Activated CD4-positive, alpha-beta T cell treated with anti-CD3 and anti-CD28 coated beads, Interleukin-2, amount 50 U/mL, for 48 hours (primary cell): Measurements from ENCODE around the gene TTC9.
"Not testable (repeated sequence)": the region's sequence is repeated elsewhere in the genome, so short reads cannot be mapped to it uniquely, and the experiment has no call there.

Experiments used
- DNase-seq, 2 experiments: peaks; one replicate each; pipeline ENCODE4 v3.0.0-alpha.2; 2020

The TTC9 gene

GRCh38 chr14:70685474-70686197 is 43.9 kb downstream of the TTC9 start:
- DNase-seq, result no peak

GRCh38 chr14:70692210-70692609 is 50.5 kb downstream of the TTC9 start:
- no peak for DNase-seq

GRCh38 chr14:70696026-70696425 is 54.3 kb downstream of the TTC9 start:
- DNase-seq, result no peak

GRCh38 chr14:70697701-70698100 is 56.0 kb downstream of the TTC9 start:
- DNase-seq, result no peak

GRCh38 chr14:70698288-70698687 is 56.6 kb downstream of the TTC9 start:
- DNase-seq, result no peak

- DNase-seq, result no peak
Measured at GRCh38 chr14:70699646-70700045, 57.9 kb downstream of the TTC9 start.

- no peak for DNase-seq
Measured at GRCh38 chr14:70700955-70701585, 59.4 kb downstream of the TTC9 start.

GRCh38 chr14:70701610-70702009 is 59.9 kb downstream of the TTC9 start:
- DNase-seq, result no peak

GRCh38 chr14:70702161-70702560 is 60.4 kb downstream of the TTC9 start:
- DNase-seq, result no peak

- DNase-seq, result not testable (repeated sequence)
Measured at GRCh38 chr14:70703621-70704168, 62.0 kb downstream of the TTC9 start.

GRCh38 chr14:70704960-70705359 is 63.2 kb downstream of the TTC9 start:
- DNase-seq, result no peak

- DNase-seq, result no peak
Measured at GRCh38 chr14:70706177-70706576, 64.5 kb downstream of the TTC9 start.

GRCh38 chr14:70707138-70708038 is 65.7 kb downstream of the TTC9 start:
- peak in 1 of 2 experiments; percentile 7 for DNase-seq

- DNase-seq, result no peak
Measured at GRCh38 chr14:70708717-70709570, 67.2 kb downstream of the TTC9 start.

- no peak for DNase-seq
Measured at GRCh38 chr14:70709726-70710382, 68.1 kb downstream of the TTC9 start.

GRCh38 chr14:70711451-70711850 is 69.7 kb downstream of the TTC9 start:
- no peak for DNase-seq

GRCh38 chr14:70713096-70713495 is 71.4 kb downstream of the TTC9 start:
- no peak for DNase-seq

- no peak for DNase-seq
Measured at GRCh38 chr14:70713511-70713916, 71.8 kb downstream of the TTC9 start.

GRCh38 chr14:70714055-70714550 is 72.4 kb downstream of the TTC9 start:
- peak; percentile 36 to 49 for DNase-seq

GRCh38 chr14:70716483-70716882 is 74.8 kb downstream of the TTC9 start:
- no peak for DNase-seq

GRCh38 chr14:70716958-70717357 is 75.2 kb downstream of the TTC9 start:
- no peak for DNase-seq
